SK-N-MC (cell line): ENCODE data around the gene BTBD10.

ENCODE experiments used
- EZH2 ChIP-seq: fragments of 200-600 bp; sonication (generic); IDR thresholded peaks from one replicate; pipeline ENCODE4 v1.6.1; 2017; ENCODE audit warnings: antibody characterized with exemption
- FOXP2 ChIP-seq: optimal IDR thresholded peaks from 2 replicates; pipeline ENCODE3; 2011; ENCODE audit warnings: mild to moderate bottlenecking, moderate library complexity; ENCODE audit not compliant: insufficient read depth; ENCODE audit errors: extremely low read length, control extremely low read depth
- POLR2AphosphoS5 ChIP-seq: IDR thresholded peaks from 2 replicates; pipeline ENCODE4 v1.6.1; 2012; ENCODE audit warnings: mild to moderate bottlenecking, low read depth, low read length, borderline replicate concordance

GRCh38 chr11:13462311-13462900 is 616 bp downstream of the BTBD10 start:
- TF ChIP-seq POLR2AphosphoS5: no peak
- TF ChIP-seq EZH2: no peak
- TF ChIP-seq FOXP2: no peak
